Islet precursor cell (in vitro differentiated cells): Measurements from ENCODE around the gene OR7C1.
"Not testable (repeated sequence)": the region's sequence is repeated elsewhere in the genome, so short reads cannot be mapped to it uniquely, and the experiment has no call there.

ENCODE experiments used
- DNase-seq: peaks from one replicate; pipeline ENCODE4 v3.0.0-alpha.2; 2018

Gene OR7C1

DNA sequence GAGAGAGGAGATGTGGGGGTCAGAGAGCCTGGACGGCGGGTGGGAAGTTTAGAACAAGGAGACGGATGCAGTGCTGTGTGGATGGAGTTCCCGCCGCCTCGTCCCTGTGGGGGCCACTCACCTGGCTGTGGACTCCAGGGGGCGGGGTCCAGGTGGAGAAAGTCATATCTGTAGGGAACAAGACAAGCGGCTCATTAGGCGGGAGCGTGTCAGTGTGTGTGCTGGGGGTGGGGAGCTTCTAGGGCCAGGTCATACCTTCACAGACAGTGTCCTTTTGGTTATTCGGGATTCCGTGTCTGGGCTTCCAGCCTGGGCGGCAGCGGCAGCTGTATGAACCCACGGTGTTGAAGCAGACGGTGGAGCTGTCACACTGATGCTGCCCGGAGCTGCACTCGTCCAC is 69.6 kb downstream of the OR7C1 start:
- not testable (repeated sequence) for DNase-seq

DNA sequence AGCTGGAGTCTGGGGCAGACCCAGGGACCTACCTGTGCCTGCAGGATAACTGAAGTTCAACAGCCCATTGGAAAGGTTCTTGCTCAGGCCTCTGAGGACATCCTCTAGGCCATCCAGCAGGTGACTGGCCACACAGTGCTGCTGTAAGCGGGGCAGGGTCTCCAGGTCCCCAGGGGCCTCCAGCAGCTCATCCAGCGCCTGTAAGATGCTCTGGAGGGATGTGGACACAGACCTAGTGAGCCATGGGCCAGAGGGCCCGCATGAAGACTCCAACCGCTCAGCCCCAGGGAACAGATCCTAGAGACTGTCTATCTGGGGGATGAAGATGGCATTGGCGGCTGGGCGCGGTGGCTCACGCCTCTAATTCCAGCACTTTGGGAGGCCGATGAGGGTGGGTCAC is 70.6 kb downstream of the OR7C1 start:
- DNase-seq: no peak

GRCh38 chr19:14763497-14764145 is 71.4 kb downstream of the OR7C1 start:
- DNase-seq: no peak

- DNase-seq: no peak
Measured at GRCh38 chr19:14762111-14762510, 72.9 kb downstream of the OR7C1 start.

DNA sequence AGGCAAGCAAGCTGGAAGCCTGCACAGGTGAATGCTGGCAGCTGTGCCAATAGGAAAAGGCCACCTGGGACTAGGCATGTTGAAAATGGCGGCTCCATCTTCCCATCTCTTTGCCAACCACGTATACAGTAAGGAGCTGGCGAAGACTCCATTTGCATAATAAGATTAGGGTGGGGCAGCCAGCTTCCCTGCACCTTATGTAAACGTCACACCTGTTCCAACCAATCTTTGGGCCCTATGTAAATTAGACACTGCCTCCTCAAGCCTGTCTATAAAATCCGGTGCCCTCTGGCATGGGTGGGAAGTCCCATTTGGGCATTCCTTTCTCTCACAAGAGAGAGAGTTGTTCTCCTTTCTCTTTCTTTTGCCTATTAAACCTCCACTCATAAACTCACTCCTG is 73.4 kb downstream of the OR7C1 start:
- no peak for DNase-seq

GRCh38 chr19:14758816-14759215 is 76.2 kb downstream of the OR7C1 start:
- peak; percentile 75 for DNase-seq

GRCh38 chr19:14748601-14749000 is 86.4 kb downstream of the OR7C1 start:
- DNase-seq: no peak
